ENCODE data around the gene PCNX1. TPM values are rescaled to one million over a fixed set of nuclear protein-coding genes. Genes with fewer than 3 reads are reported as not detected.

Gene PCNX1
- total and polyA plus RNA-seq, 4 experiments from 2014 or later: 10.7 to 128 (median 68.4) TPM

GRCh38 chr14:70893858-70894291 lies 13.4 kb upstream of the PCNX1 start:
- H3K27ac ChIP-seq (ENCODE audit: low read depth, low read length): peak overlapping the region; percentile 13
- H3K9me3 Mint-ChIP-seq: no peaks in the 10 kb centered on the region
- H3K36me3 Mint-ChIP-seq: no peaks in the 10 kb centered on the region
- H3K36me3 ChIP-seq (ENCODE audit: insufficient read depth, low read length): no peaks in the 10 kb centered on the region
- ChIA-PET CTCF (ENCODE audit: partially characterized antibody) (interaction anchor here (0.9 to 8.1 kb wide), 5 partner anchors 8 to 84 kb away, joined by 3 to 59 read pairs (median 3); partner anchors contain the start of genes MAP3K9 and PCNX1), POLR2A (ENCODE audit: partially characterized antibody) (interaction anchor here (1.0 to 16.3 kb wide), 6 partner anchors 11 to 106 kb away, joined by 3 to 164 read pairs (median 4); partner anchors contain the start of gene PCNX1)
- intact Hi-C loops (cut with micrococcal nuclease): no loop called here
- peak overlapping the region in 1 of 2 donors; percentile 6 for H3K4me3 ChIP-seq (ENCODE audit: low read length in 2 of 2)
- H3K4me1 Mint-ChIP-seq: peaks cover 45 to 74% (median 63%) of the 10 kb centered on the region in 4 donors
- peak overlapping the region in 7 of 8 donors; percentile 65 to 81 (median 76) for H3K4me3 Mint-ChIP-seq
- no peaks in the 10 kb centered on the region for H3K9me3 ChIP-seq (ENCODE audit: control insufficient read depth in 1 of 2, low read length in 2 of 2)
- no peak for DNase-seq
- no peaks in the 10 kb centered on the region for H3K27me3 Mint-ChIP-seq
- H3K4me1 ChIP-seq (ENCODE audit: insufficient read depth, low read length): peaks cover 68% of the 10 kb centered on the region
- no peaks in the 10 kb centered on the region for H3K27me3 ChIP-seq (ENCODE audit: insufficient read depth, low read length)
- H3K27ac Mint-ChIP-seq: peak overlapping the region; percentile 44 to 96 (median 90)

- no peak for DNase-seq
- Mint-ChIP-seq H3K27me3 (no peaks in the 10 kb centered on the region), H3K36me3 (no peaks in the 10 kb centered on the region), H3K4me3 (peak overlapping the region in 6 of 8 donors; percentile 23 to 80 (median 73)), H3K27ac (peak overlapping the region; percentile 44 to 96 (median 88)), H3K9me3 (no peaks in the 10 kb centered on the region), H3K4me1 (peaks cover 42 to 64% (median 56%) of the 10 kb centered on the region in 4 donors)
- H3K4me1 ChIP-seq (ENCODE audit: insufficient read depth, low read length): peaks cover 58% of the 10 kb centered on the region
- no peaks in the 10 kb centered on the region for H3K9me3 ChIP-seq (ENCODE audit: control insufficient read depth in 1 of 2, low read length in 2 of 2)
- ChIA-PET CTCF (ENCODE audit: partially characterized antibody) (interaction anchor here (1.2 to 8.1 kb wide), 4 partner anchors 11 to 85 kb away, joined by 3 to 59 read pairs (median 4); partner anchors contain the start of genes MAP3K9 and PCNX1), POLR2A (ENCODE audit: partially characterized antibody) (interaction anchor here (1.0 to 16.3 kb wide), 6 partner anchors 9 to 105 kb away, joined by 3 to 164 read pairs (median 4); partner anchors contain the start of gene PCNX1)
- H3K27me3 ChIP-seq (ENCODE audit: insufficient read depth, low read length): no peaks in the 10 kb centered on the region
- no peak overlapping the region for H3K27ac ChIP-seq (ENCODE audit: low read depth, low read length)
- intact Hi-C loops (cut with micrococcal nuclease): no loop called here
- H3K4me3 ChIP-seq (ENCODE audit: low read length in 2 of 2): no peak overlapping the region
- no peaks in the 10 kb centered on the region for H3K36me3 ChIP-seq (ENCODE audit: insufficient read depth, low read length)
Measured at GRCh38 chr14:70894868-70895267, 12.4 kb upstream of the PCNX1 start.

DNA sequence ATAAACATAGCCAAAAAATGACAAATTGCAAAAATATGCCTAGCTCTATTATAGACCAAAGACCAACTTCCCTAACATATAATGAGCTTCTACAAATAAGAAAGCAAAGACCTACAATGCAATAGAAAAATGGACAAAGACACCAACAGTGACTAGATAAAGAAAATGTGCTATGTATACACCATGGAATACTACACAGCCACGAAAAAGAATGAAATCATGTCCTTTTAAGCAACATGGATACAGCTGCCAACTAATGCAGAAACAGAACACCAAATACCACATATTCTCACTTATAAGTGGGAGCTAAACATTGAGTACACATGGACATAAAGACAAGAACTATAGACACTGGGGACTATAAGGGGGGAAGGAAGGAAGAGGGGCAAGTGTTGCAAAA lies 10.9 kb upstream of the PCNX1 start:
- H3K9me3 Mint-ChIP-seq: no peaks in the 10 kb centered on the region
- no peaks in the 10 kb centered on the region for H3K36me3 Mint-ChIP-seq
- POLR2A ChIA-PET (ENCODE audit: partially characterized antibody): interaction anchor here (1.2 to 16.3 kb wide), 2 partner anchors 9 to 10 kb away, joined by 3 to 164 read pairs; partner anchors contain the start of gene PCNX1
- no peaks in the 10 kb centered on the region for H3K9me3 ChIP-seq (ENCODE audit: control insufficient read depth in 1 of 2, low read length in 2 of 2)
- no peak overlapping the region for H3K27ac Mint-ChIP-seq
- intact Hi-C loops (cut with micrococcal nuclease): no loop called here
- no peak for DNase-seq
- no peak overlapping the region for H3K27ac ChIP-seq (ENCODE audit: low read depth, low read length)
- H3K36me3 ChIP-seq (ENCODE audit: insufficient read depth, low read length): no peaks in the 10 kb centered on the region
- H3K27me3 ChIP-seq (ENCODE audit: insufficient read depth, low read length): no peaks in the 10 kb centered on the region
- H3K4me3 ChIP-seq (ENCODE audit: low read length in 2 of 2): no peak overlapping the region
- peaks cover 43 to 54% (median 47%) of the 10 kb centered on the region in 4 donors for H3K4me1 Mint-ChIP-seq
- H3K27me3 Mint-ChIP-seq: no peaks in the 10 kb centered on the region
- H3K4me1 ChIP-seq (ENCODE audit: insufficient read depth, low read length): peaks cover 46% of the 10 kb centered on the region
- CTCF ChIA-PET (ENCODE audit: partially characterized antibody): interaction anchor here (1.0 to 8.1 kb wide), 4 partner anchors 10 to 78 kb away, joined by 3 to 59 read pairs (median 4); partner anchors contain the start of gene PCNX1
- H3K4me3 Mint-ChIP-seq: peak overlapping the region in 1 of 8 donors; percentile 4

GRCh38 chr14:70896981-70897380 lies 10.3 kb upstream of the PCNX1 start:
- Histone ChIP-seq H3K27me3 (ENCODE audit: insufficient read depth, low read length) (no peaks in the 10 kb centered on the region), H3K36me3 (ENCODE audit: insufficient read depth, low read length) (no peaks in the 10 kb centered on the region), H3K4me1 (ENCODE audit: insufficient read depth, low read length) (peaks cover 40% of the 10 kb centered on the region), H3K27ac (ENCODE audit: low read depth, low read length) (no peak overlapping the region), H3K4me3 (ENCODE audit: low read length in 2 of 2) (no peak overlapping the region), H3K9me3 (ENCODE audit: control insufficient read depth in 1 of 2, low read length in 2 of 2) (no peaks in the 10 kb centered on the region)
- DNase-seq: no peak
- no peaks in the 10 kb centered on the region for H3K36me3 Mint-ChIP-seq
- CTCF ChIA-PET (ENCODE audit: partially characterized antibody): interaction anchor here (1.2 to 8.1 kb wide), 3 partner anchors 9 to 59 kb away, joined by 3 to 59 read pairs (median 3); partner anchors contain the start of gene PCNX1
- no peaks in the 10 kb centered on the region for H3K9me3 Mint-ChIP-seq
- intact Hi-C loops (cut with micrococcal nuclease): no loop called here
- H3K27ac Mint-ChIP-seq: no peak overlapping the region
- POLR2A ChIA-PET (ENCODE audit: partially characterized antibody): interaction anchor here (1.2 to 16.3 kb wide), 2 partner anchors 9 to 10 kb away, joined by 3 to 164 read pairs; partner anchors contain the start of gene PCNX1
- H3K27me3 Mint-ChIP-seq: no peaks in the 10 kb centered on the region
- peaks cover 41 to 48% (median 42%) of the 10 kb centered on the region in 4 donors for H3K4me1 Mint-ChIP-seq
- H3K4me3 Mint-ChIP-seq: no peak overlapping the region

GRCh38 chr14:70897464-70897863 lies 9.8 kb upstream of the PCNX1 start:
- no peak overlapping the region for H3K27ac ChIP-seq (ENCODE audit: low read depth, low read length)
- Mint-ChIP-seq H3K4me3 (no peak overlapping the region), H3K27ac (no peak overlapping the region), H3K4me1 (peaks cover 38 to 43% (median 40%) of the 10 kb centered on the region in 4 donors), H3K9me3 (no peaks in the 10 kb centered on the region), H3K27me3 (no peaks in the 10 kb centered on the region), H3K36me3 (no peaks in the 10 kb centered on the region)
- ChIA-PET POLR2A (ENCODE audit: partially characterized antibody) (interaction anchor here (16.3 kb wide), 1 partner anchor 9 kb away, joined by 164 read pairs; the partner anchor contains the start of gene PCNX1), CTCF (ENCODE audit: partially characterized antibody) (interaction anchor here (8.1 kb wide), 1 partner anchor 8 kb away, joined by 59 read pairs; the partner anchor contains the start of gene PCNX1)
- no peaks in the 10 kb centered on the region for H3K9me3 ChIP-seq (ENCODE audit: control insufficient read depth in 1 of 2, low read length in 2 of 2)
- intact Hi-C loops (cut with micrococcal nuclease): no loop called here
- no peak for DNase-seq
- no peaks in the 10 kb centered on the region for H3K36me3 ChIP-seq (ENCODE audit: insufficient read depth, low read length)
- H3K4me3 ChIP-seq (ENCODE audit: low read length in 2 of 2): no peak overlapping the region
- peaks cover 35% of the 10 kb centered on the region for H3K4me1 ChIP-seq (ENCODE audit: insufficient read depth, low read length)
- H3K27me3 ChIP-seq (ENCODE audit: insufficient read depth, low read length): no peaks in the 10 kb centered on the region

DNA sequence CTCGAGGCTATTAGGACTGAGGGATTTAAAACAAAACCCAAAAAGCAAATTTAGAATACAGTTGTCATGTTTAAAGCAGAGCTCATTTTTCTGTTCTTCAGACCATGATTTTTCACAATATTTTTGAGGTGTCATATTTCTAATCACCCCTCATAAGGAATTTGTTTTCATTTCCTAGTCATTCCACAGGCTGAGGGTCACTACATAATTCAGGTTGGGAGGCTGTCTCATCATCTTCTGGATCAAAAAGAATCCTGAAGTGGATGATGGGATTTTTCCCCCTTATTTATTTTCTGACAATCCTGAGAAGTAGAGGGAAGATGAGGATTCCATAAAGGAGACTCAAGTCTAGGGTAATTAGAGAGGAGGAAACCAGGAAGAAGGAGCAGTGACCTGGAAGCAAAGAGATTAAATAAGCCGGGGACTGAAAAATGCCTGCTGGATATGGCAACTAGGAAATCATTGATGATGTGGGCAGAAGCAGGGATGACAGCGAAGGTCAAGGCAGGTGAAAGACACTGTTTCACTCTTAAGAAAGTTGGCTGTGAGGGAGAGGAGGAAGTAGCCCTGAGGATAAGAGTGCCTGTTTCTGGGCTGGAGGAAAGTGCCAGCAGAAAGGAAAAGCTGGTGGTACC lies 9.0 kb upstream of the PCNX1 start:
- intact Hi-C loops (cut with micrococcal nuclease): no loop called here
- Histone ChIP-seq H3K36me3 (ENCODE audit: insufficient read depth, low read length) (no peaks in the 10 kb centered on the region), H3K9me3 (ENCODE audit: control insufficient read depth in 1 of 2, low read length in 2 of 2) (no peaks in the 10 kb centered on the region), H3K4me1 (ENCODE audit: insufficient read depth, low read length) (peaks cover 27% of the 10 kb centered on the region), H3K27me3 (ENCODE audit: insufficient read depth, low read length) (no peaks in the 10 kb centered on the region), H3K4me3 (ENCODE audit: low read length in 2 of 2) (no peak overlapping the region), H3K27ac (ENCODE audit: low read depth, low read length) (no peak overlapping the region)
- ChIA-PET CTCF (ENCODE audit: partially characterized antibody) (interaction anchor here (1.2 to 8.1 kb wide), 2 partner anchors 8 to 9 kb away, joined by 7 to 59 read pairs; partner anchors contain the start of gene PCNX1), POLR2A (ENCODE audit: partially characterized antibody) (interaction anchor here (1.4 to 16.3 kb wide), 2 partner anchors 8 to 9 kb away, joined by 6 to 164 read pairs; partner anchors contain the start of gene PCNX1)
- peaks cover 30 to 35% (median 32%) of the 10 kb centered on the region in 4 donors for H3K4me1 Mint-ChIP-seq
- DNase-seq: no peak
- no peaks in the 10 kb centered on the region for H3K36me3 Mint-ChIP-seq
- no peaks in the 10 kb centered on the region for H3K27me3 Mint-ChIP-seq
- no peak overlapping the region for H3K27ac Mint-ChIP-seq
- H3K9me3 Mint-ChIP-seq: no peaks in the 10 kb centered on the region
- no peak overlapping the region for H3K4me3 Mint-ChIP-seq

DNA sequence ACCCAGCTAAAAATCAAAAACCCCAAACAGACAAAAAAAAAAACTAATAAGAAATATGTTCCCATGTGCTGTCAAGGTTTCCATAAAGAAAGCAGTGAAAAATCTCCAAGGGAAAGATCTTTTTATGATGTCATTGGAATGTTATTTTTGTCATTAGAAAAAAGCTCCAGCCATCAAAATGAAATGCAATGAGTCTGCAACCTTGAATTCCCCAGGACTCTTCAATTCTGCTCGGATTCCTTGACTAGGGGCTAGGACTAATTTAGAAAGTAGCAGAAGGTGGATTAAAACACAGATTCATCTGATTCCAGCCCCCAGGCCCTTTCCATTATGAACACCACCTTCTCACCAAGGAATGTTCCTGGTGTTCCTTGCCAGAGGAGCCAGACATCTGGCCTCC lies 6.0 kb upstream of the PCNX1 start:
- DNase-seq: no peak
- H3K27ac Mint-ChIP-seq: peak overlapping the region in 1 of 7 donors; percentile 55
- H3K36me3 Mint-ChIP-seq: no peaks in the 10 kb centered on the region
- CTCF ChIA-PET (ENCODE audit: partially characterized antibody): interaction anchor here (0.8 to 2.8 kb wide), 8 partner anchors 8 to 83 kb away, joined by 3 to 15 read pairs (median 4); no protein-coding TSS in a partner anchor
- peaks cover 23 to 34% (median 30%) of the 10 kb centered on the region in 4 donors for H3K4me1 Mint-ChIP-seq
- H3K9me3 ChIP-seq (ENCODE audit: control insufficient read depth in 1 of 2, low read length in 2 of 2): no peaks in the 10 kb centered on the region
- H3K4me1 ChIP-seq (ENCODE audit: insufficient read depth, low read length): peaks cover 20% of the 10 kb centered on the region
- H3K4me3 Mint-ChIP-seq: peak overlapping the region in 1 of 8 donors; percentile 15
- H3K9me3 Mint-ChIP-seq: no peaks in the 10 kb centered on the region
- H3K27me3 ChIP-seq (ENCODE audit: insufficient read depth, low read length): no peaks in the 10 kb centered on the region
- no peak overlapping the region for H3K27ac ChIP-seq (ENCODE audit: low read depth, low read length)
- no peak overlapping the region for H3K4me3 ChIP-seq (ENCODE audit: low read length in 2 of 2)
- H3K27me3 Mint-ChIP-seq: no peaks in the 10 kb centered on the region
- intact Hi-C loops (cut with micrococcal nuclease): no loop called here
- no peaks in the 10 kb centered on the region for H3K36me3 ChIP-seq (ENCODE audit: insufficient read depth, low read length)
- POLR2A ChIA-PET (ENCODE audit: partially characterized antibody): interaction anchor here (1.4 to 1.5 kb wide), 2 partner anchors 14 to 52 kb away, joined by 3 to 4 read pairs; no protein-coding TSS in a partner anchor

Measured in CD4-positive, alpha-beta memory T cell (primary cell).